ENCODE data around the gene ASH1L.
"Not testable (repeated sequence)": the region's sequence is repeated elsewhere in the genome, so short reads cannot be mapped to it uniquely, and the experiment has no call there.

Gene ASH1L, protein sequence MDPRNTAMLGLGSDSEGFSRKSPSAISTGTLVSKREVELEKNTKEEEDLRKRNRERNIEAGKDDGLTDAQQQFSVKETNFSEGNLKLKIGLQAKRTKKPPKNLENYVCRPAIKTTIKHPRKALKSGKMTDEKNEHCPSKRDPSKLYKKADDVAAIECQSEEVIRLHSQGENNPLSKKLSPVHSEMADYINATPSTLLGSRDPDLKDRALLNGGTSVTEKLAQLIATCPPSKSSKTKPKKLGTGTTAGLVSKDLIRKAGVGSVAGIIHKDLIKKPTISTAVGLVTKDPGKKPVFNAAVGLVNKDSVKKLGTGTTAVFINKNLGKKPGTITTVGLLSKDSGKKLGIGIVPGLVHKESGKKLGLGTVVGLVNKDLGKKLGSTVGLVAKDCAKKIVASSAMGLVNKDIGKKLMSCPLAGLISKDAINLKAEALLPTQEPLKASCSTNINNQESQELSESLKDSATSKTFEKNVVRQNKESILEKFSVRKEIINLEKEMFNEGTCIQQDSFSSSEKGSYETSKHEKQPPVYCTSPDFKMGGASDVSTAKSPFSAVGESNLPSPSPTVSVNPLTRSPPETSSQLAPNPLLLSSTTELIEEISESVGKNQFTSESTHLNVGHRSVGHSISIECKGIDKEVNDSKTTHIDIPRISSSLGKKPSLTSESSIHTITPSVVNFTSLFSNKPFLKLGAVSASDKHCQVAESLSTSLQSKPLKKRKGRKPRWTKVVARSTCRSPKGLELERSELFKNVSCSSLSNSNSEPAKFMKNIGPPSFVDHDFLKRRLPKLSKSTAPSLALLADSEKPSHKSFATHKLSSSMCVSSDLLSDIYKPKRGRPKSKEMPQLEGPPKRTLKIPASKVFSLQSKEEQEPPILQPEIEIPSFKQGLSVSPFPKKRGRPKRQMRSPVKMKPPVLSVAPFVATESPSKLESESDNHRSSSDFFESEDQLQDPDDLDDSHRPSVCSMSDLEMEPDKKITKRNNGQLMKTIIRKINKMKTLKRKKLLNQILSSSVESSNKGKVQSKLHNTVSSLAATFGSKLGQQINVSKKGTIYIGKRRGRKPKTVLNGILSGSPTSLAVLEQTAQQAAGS (N-terminal part only)

DNA sequence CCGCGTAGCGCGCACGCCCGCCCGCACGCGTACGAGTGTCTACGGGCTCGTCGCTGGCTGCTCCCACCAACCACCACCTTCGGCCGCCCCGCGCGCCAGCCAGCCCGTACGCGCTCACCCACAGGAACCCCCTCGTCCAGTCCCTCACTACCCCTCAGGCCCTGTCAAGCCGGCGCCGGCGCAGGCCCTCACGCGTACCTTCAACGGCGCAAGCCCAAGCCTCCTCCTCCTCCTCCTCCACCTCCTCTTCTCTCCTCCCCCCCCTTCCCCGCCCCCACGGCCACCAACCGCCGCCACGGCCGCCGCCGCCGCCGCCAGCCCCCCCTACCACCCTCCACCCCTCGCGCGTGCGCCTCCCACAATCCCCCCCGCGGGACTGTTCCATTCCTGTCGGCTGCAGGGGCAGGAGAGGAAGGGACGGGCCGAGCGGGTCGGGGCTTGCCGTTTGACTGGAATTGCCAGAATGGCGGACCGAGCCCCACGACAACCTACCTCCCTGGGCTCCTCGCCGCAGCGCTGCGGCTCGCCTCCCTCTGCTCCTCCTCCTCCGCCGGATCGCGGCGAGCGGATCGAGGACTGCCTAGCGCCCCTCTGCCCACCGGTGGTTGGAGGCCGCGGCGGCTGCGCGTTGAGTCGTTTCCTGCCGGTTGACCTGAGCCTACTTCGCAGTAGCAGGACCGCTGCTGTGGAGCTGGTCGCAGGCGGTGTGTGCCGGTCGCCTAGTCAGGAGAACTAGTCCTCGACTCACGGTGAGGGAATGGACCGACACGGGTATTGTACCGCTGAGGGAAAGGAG is at the start of gene ASH1L:
Gene ASH1L (minus strand): TSS at position 223 of the 796 bp plus-strand sequence. CDS start 41,284 bp downstream, outside the sequence.
- peak; percentile 68 to 82 for DNase-seq

DNA sequence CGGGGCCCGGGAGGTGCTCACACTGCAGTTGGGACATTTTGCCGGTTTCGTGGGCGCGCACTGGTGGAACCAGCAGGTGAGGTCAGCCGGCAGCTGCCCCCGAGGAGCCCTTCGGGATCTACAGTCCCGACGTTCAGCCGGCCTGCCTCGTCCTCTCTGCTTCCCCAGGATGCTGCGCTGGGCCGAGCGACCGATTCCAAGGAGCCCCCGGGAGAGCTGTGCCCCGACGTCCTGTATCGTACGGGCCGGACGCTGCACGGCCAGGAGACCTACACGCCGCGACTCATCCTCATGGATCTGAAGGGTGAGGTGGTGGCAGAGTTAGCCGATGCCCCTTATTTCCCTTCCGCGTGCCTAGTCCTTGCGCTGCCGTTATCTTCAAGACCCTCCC is 47.6 kb upstream of the ASH1L start:
- not testable (repeated sequence) for DNase-seq

DNA sequence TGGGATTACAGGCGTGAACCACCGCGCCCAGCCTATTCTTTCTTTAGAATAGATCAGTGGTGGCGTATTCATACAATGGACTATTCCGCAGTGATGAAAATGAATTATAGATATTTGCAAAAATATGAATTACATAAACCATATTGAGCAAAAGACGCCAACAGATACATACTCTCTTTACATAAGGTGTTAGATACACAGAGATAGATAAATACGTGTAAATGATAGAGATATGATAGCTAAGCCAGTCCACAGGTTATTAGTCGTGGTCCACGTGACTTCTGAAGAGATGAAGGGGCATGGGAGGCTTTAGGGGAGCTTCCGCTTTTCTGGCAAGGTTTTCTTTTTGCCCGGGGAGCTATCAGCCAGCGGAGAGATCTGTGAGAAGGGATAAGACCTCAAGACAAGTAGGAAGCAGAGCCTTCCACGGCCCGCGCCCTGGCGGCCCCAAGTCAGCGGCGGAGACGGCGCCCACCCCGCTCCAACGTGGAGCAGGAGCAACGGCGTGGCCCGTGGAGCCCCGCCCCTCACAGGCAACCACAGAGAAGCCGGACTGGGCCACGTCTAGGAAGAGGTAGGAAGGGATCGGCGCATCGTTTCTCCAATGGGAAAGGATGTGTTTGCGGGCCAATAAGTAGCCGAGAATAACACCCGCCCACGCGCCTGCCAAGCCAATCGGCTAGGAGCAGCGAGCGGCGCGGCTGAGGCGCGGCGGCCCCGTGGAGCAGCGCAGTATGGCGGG is 47.1 kb upstream of the ASH1L start, which contains the start of gene MSTO1:
Gene MSTO1 (plus strand): TSS at position 704 of the 742 bp plus-strand sequence. CDS start 31 bp downstream, at position 735.
- DNase-seq: peak; percentile 92

DNA sequence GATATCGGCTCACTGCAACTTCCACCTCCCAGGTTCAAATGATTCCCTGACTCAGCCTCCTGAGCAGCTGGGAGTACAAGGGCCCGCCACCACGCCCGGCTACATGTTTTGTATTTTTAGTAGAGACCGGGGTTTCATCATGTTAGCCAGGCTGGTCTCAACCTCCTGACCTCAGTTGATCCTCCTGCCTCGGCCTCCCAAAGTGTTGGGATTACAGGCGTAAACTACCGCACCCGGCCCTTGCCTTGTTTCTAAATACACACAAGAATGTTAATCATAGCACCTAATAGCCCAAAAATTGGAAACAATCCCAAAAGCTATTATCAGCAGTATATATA is 46.3 kb upstream of the ASH1L start:
- no peak for DNase-seq

DNA sequence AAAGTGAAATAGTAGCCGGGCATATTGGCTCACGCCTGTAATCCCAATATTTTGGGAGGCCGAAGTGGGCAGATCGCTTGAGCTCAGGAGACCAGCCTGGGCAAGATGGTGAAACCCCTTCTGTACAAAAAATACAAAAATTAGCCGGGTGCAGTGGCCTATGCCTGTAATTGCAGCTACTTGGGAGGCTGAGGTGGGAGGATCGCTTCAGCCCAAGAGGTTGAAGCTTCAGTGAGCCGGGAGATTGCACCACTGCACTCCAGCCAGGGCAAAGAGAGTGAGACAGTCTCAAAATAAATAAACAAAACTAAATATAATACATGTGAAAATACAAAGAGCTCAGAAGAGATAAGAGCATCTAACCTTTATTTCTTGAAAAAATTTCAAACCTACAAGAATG is 45.1 kb upstream of the ASH1L start:
- peak in 1 of 2 experiments; percentile 8 for DNase-seq

DNA sequence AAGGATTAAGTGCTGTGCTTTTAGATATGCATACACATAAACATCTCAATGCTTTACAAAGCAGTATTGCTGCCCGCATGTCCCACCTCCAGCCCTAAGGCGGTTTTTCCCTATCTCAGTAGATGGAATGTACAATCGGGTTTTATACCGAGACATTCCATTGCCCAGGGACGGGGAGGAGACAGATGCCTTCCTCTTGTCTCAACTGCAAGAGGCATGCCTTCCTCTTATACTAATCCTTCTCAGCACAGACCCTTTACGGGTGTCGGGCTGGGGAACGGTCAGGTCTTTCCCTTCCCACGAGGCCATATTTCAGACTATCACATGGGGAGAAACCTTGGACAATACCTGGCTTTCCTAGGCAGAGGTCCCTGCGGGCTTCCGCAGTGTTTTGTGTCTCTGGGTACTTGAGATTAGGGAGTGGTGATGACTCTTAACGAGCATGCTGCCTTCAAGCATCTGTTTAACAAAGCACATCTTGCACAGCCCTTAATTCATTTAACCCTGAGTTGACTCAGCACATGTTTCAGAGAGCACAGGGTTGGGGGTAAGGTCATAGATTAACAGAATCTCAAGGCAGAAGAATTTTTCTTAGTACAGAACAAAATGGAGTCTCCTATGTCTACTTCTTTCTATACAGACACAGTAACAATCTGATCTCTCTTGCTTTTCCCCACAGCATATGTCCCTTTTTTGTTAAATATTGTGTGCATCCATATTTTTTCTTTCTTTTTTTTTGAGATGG is 37.4 kb upstream of the ASH1L start:
- DNase-seq: not testable (repeated sequence)

DNA sequence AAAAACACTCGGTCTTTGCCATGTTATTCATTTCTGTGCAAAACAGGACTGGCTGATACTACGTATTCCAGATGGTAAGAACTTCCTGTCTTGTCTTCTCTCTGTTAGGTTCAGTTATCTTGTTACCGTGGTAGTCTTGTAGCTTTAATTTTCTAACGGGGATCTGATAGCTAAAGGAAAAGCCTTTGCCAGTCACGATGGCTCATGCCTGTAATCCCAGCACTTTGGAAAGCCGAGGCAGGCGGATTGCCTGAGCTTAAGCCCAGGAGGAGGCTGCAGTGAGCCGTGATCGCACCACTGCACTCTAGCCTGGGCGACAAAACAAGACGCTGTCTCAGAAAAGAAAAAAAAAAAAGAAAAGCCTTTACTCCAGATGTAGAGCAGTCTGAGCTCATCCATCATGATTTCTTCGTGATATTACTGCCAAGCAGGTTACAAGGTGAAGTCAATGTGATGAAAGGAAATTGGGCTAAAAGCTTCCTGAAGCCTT is 36.3 kb upstream of the ASH1L start:
- no peak for DNase-seq

DNA sequence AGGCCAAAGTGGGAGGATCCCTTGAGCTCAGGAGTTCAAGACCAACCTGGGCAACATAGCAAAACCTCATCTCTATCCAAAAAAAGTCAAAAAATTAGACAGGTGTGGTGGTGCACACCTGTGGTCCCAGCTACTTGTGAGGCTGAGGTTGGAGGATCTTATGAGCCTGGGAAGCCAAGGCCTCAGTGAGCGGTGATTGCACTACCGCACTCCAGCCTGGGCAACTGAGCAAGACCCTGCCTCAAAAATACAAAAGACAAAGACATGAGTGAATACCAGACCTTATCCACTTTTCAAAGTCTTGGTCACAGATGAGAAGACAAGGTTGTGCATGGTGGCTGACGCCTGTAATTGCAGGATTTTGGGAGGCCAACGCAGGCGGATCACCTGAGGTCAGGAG is 34.3 kb upstream of the ASH1L start:
- DNase-seq: no peak

DNA sequence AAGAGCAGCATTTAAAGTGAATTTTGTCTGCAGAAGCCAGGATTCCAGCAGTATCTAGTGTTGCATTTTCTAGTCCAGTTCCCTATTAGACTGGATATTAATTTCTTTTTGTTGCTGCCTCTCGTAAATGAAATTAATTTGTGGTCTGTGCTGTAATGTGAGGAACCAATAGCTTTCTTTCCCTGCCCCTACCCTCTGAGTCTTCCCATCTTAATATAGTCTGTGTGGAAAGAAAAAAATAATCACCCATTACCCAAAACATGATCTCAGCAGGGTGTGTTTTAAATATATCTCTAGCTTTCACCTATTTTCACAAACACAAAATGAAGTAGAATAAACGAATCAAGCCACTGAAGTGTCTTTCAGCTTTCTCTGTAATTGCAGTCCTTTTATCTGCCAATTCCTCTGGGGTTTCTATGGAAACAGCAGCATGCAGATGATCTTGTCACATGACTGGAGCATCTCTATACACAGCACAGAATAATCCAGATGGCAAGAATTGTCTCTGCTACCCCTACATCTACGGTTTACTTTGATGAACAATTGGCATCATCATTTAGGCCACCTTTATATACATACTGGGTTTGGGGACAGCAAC is 33.4 kb upstream of the ASH1L start:
- DNase-seq: not testable (repeated sequence)

DNA sequence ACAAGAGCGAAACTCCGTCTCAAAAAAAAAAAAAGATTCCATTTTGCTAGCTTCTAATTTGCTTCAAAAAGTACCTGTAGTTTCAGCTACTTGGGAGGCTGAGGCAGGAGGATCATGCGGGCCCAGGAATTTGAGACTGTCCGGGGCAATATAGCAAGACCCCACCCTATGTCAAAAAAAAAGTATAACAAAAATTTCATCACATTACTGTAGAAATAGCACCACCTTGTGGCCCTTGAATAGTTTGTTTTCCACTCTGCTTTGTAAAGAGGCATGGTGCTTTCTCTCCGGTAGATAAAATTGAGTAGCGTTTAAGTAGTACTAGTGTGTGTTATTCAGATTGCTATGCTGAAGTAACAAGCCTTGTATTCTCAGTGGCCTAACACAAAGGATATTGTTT is 29.2 kb upstream of the ASH1L start:
- DNase-seq: peak; percentile 47 to 68

DNA sequence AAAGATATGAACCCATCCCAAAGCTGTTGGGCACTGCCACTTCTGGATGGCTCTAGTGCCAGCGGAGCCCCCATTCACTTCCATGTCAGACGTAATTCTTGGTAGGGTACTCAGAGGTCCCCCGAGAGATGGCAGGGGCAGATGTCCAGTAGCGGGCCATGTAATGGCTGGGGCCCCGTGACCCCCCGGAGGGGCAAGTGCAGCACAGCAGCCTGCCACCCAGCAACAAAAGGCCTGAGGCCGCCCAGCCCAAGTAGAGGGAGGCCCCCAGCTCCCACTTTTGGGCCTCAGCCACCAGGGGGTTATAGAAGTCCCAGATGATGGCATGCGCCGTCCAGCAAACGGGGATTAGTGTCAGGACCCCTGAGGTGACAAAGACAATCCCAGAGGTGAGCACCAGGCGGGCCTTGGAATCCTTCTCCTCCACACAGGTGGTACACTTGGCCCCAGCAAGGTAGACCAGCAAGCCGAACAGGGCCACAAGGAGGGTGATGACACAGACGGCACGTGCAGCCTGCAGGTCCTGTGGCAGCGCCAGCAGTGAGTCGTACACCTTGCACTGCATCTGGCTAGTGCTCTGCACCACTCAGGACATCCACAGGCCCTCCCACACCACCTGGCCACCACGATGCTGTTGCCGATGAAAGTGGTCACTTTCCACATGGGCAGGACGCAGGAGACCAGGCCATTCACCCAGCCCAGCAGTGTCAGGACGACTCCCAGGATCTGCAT is 28.1 kb upstream of the ASH1L start:
- not testable (repeated sequence) for DNase-seq

DNA sequence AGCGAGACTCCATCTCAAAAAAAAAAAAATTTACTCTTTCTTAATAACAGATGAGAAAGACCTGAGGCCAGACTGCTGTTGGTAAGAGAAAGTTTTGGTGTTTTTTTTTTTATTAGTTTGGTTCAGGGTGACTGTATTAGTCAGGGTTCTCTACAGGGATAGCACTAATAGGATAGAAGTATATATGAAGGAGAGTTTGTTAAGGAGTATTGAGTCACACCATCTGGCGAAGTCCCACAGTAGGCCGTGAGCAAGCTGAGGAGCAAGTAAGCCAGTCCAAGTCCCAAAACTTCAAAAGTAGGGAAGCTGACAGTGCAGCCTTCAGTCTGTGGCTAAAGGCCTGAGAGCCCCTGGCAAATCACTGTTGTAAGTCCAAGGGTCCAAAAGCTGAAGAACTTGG is 26.7 kb upstream of the ASH1L start:
- not testable (repeated sequence) for DNase-seq

DNA sequence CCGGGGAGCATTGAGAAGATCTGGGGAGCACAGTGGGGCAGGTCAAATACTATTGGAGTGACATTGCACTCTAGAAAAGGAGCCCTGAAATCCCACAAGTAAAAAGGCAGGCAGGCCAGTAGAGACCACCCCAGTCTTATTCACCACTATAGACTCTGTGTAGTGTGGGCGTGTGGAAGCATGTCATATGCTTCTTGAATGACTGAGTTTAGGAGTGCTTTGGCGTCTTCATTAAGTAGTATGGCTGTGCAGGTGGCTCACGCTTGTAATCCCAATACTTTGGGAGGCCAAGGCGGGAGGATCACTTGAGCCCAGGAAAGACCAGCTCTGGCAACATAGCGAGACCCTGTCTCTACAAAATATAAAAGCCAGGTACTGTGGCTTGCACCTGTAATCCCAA is 21.2 kb upstream of the ASH1L start:
- DNase-seq: not testable (repeated sequence)

DNA sequence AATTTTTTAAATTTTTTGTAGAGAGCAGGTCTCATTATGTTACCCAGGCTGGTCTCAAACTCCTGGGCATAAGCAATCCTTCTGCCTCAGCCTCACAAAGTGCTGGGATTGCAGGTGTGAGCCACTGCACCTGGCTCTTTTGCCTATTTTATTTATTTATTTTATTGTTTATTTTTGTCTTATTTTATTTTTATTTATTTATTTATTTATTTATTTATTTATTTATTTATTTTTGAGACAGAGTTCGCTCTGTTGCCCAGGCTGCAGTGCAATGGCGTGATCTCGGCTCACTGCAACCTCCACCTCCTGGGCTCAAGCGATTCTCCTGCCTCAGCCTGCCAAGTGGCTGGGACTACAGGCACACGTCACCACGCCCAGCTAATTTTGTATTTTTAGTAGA is 13.0 kb upstream of the ASH1L start:
- DNase-seq: not testable (repeated sequence)

DNA sequence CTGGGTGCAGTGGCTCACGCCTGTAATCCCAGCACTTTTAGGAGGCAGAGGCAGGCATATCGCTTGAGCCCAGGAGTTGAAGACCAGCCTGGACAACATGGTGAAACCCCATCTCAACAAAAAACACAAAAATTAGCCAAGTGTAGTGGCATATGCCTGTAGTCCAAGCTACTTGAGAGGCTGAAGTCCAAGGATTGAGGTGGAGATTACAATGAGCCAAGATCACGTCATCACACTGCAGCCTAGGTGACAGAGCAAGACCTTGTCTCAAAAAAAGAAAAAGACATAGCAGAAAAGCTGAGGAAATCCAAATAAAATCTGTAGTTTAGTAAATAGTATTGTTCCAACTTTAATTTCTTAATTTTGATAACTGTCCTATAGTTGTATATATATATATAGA is 11.5 kb upstream of the ASH1L start:
- no peak for DNase-seq

DNA sequence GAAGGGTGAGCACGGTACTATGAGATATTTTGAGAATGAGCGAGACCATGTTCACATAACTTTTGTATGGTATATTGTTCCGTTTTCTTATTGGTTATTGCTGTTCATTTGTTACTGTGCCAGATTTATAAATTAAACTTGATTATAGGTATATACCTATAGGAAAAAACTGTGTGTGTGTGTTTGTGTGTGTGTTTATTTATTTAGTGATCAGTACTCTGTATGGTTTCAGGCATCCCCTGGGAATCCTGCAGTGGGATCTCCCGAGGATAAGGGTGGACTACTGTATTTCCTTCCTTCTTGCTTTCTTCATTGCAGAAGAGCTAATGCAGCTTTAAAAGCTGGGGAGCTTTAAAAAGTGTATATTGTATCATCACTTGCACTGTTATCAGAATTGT is 8.0 kb upstream of the ASH1L start:
- DNase-seq: no peak

DNA sequence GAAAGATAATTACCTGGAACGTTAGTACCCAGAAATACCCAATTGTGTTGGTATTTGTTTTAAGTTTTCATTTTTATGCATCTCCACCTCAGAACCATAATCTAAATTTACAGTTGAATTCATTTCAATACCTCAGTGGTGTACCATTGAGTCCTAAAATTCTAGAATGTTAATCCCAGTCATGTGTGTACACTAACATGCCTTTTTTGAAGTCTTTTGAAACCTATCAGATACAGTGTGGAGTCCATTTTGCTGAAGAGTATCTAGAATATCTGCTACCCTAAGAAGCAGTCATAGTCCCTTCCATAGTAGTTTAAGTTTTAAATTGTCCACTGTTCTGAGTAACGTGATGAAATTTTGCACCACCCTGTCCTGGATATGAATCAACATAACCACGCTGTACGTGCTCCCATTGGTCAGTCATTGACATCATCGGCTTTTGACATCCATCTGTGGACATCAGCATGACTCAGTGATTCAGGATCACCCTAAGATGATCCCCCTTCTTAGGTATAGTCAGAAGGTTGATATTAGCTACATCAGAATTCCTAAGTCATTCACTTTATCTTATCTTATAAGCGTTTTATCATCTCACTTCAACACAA is 7.5 kb upstream of the ASH1L start:
- DNase-seq: no peak

DNA sequence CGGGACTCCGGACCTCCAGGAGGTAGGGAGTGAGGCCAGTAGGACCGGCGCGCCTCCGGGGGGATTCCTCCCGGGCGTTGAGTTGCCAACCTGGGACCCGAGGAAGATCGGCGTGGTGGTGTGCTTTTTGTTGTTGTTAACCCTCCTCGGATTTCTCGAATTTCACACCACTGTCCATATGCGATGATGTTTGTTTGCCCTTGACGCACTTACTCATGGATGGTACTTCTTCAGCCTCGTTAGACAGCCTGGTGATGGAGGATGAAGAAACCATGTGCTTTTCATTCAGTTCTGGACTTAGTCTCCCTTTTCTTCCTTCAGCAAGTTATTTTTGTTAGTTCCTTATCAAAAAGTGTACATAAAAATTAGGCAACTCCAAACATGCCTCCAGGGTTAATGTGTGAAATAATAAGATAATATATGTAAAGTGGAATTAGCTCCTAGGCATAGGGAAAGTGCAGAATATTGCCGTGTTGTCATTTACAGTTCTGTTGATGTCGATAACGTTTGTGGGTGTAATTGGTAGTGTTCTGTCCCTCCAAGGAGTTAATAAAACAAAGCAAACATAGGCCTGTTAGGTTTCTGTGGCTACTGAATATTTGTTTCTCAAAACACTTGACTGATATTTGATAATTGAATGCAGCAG is 897 bp upstream of the ASH1L start:
- DNase-seq: peak in 1 of 2 experiments; percentile 48
